HG03565 (cell line): ENCODE measurements around the gene FNIP2.
"Not testable (repeated sequence)": the region's sequence is repeated elsewhere in the genome, so short reads cannot be mapped to it uniquely, and the experiment has no call there.

ENCODE experiments used
- ATAC-seq: cut with Tn5 transposase; IDR thresholded peaks from one replicate; pipeline ENCODE4 v1.9.1; 2021; ENCODE audit warnings: mild to moderate bottlenecking, moderate library complexity; ENCODE audit not compliant: unreplicated experiment

FNIP2 gene

GRCh38 chr4:158865520-158866177 is 96.8 kb downstream of the FNIP2 start:
- ATAC-seq: no peak

- ATAC-seq: no peak
Observed at GRCh38 chr4:158869001-158869400, 100.2 kb downstream of the FNIP2 start.

- ATAC-seq: no peak
Observed at GRCh38 chr4:158869761-158870160, 100.9 kb downstream of the FNIP2 start.

- ATAC-seq: no peak
Observed at GRCh38 chr4:158870282-158870625, 101.4 kb downstream of the FNIP2 start.

- no peak for ATAC-seq
Observed at GRCh38 chr4:158870626-158871334, 102.0 kb downstream of the FNIP2 start.

GRCh38 chr4:158871335-158871724 is 102.5 kb downstream of the FNIP2 start:
- no peak for ATAC-seq

GRCh38 chr4:158873795-158874401 is 105.1 kb downstream of the FNIP2 start:
- ATAC-seq: no peak

GRCh38 chr4:158875026-158875425 is 106.2 kb downstream of the FNIP2 start:
- no peak for ATAC-seq

GRCh38 chr4:158875455-158875854 is 106.6 kb downstream of the FNIP2 start:
- no peak for ATAC-seq

- ATAC-seq: no peak
Observed at GRCh38 chr4:158877069-158877468, 108.2 kb downstream of the FNIP2 start.

GRCh38 chr4:158882142-158882541 is 113.3 kb downstream of the FNIP2 start:
- ATAC-seq: not testable (repeated sequence)

GRCh38 chr4:158884280-158884679 is 115.5 kb downstream of the FNIP2 start:
- ATAC-seq: no peak

- ATAC-seq: no peak
Observed at GRCh38 chr4:158885564-158885963, 116.7 kb downstream of the FNIP2 start.

- no peak for ATAC-seq
Observed at GRCh38 chr4:158890294-158890693, 121.5 kb downstream of the FNIP2 start.

GRCh38 chr4:158891256-158891655 is 122.4 kb downstream of the FNIP2 start:
- no peak for ATAC-seq

- ATAC-seq: no peak
Observed at GRCh38 chr4:158894826-158895225, 126.0 kb downstream of the FNIP2 start.

GRCh38 chr4:158895797-158896576 is 127.2 kb downstream of the FNIP2 start:
- ATAC-seq: no peak

- ATAC-seq: not testable (repeated sequence)
Observed at GRCh38 chr4:158896577-158897238, 127.9 kb downstream of the FNIP2 start.

GRCh38 chr4:158900408-158900807 is 131.6 kb downstream of the FNIP2 start:
- not testable (repeated sequence) for ATAC-seq

- not testable (repeated sequence) for ATAC-seq
Observed at GRCh38 chr4:158902280-158903078, 133.7 kb downstream of the FNIP2 start.
